K562 (cell line): Measurements from ENCODE around the gene ZNRF1. TPM values are rescaled to one million over a fixed set of nuclear protein-coding genes. Genes with fewer than 3 reads are reported as not detected.

ENCODE experiments used
- CREB5 ChIP-seq: fragments of 250-450 bp; sonication (Bioruptor Pico); IDR thresholded peaks from 2 replicates; pipeline ENCODE4 v1.5.0; 2020; ENCODE audit warnings: mild to moderate bottlenecking
- CREM ChIP-seq: IDR thresholded peaks from 2 replicates; pipeline ENCODE4 v1.6.1; 2014; ENCODE audit warnings: antibody characterized with exemption, low read depth
- ERF ChIP-seq: fragments of 450-650 bp; formaldehyde crosslinking; IDR thresholded peaks from 2 replicates; pipeline ENCODE4 v1.4.0; 2020; ENCODE audit warnings: mild to moderate bottlenecking, mixed read lengths
- NFXL1 ChIP-seq: fragments of 450-650 bp; formaldehyde crosslinking; IDR thresholded peaks from 2 replicates; pipeline ENCODE4 v1.4.0; 2021; ENCODE audit warnings: mild to moderate bottlenecking
- NUFIP1 ChIP-seq: fragments of 450-650 bp; IDR thresholded peaks from 2 replicates; pipeline ENCODE4 v1.6.1; 2018; ENCODE audit not compliant: partially characterized antibody
- POU5F1 ChIP-seq: fragments of 150-350 bp; IDR thresholded peaks from 2 replicates; pipeline ENCODE4 v1.6.1; 2014; ENCODE audit warnings: borderline replicate concordance, low read length, low read depth, mild to moderate bottlenecking; ENCODE audit not compliant: partially characterized antibody
- TAL1 ChIP-seq: fragments of 450-650 bp; IDR thresholded peaks from 2 replicates; pipeline ENCODE4 v1.6.1; 2016; ENCODE audit warnings: mild to moderate bottlenecking
- TEAD2 ChIP-seq: fragments of 450-650 bp; IDR thresholded peaks from 2 replicates; pipeline ENCODE4 v1.6.1; 2016; ENCODE audit warnings: missing genetic modification characterization, control low read depth, missing compliant biosample characterization
- TSHZ1 ChIP-seq: fragments of 250-450 bp; sonication (Bioruptor Pico); IDR thresholded peaks from 2 replicates; pipeline ENCODE4 v1.4.0; 2020; ENCODE audit warnings: mild to moderate bottlenecking, moderate library complexity
- ZHX1 ChIP-seq: fragments of 150-350 bp; conservative IDR thresholded peaks from 2 replicates; pipeline ENCODE4 v1.6.1; 2014; ENCODE audit warnings: low read length
- ZNF197 ChIP-seq: fragments of 200-800 bp; sonication (Bioruptor generic); IDR thresholded peaks from 2 replicates; pipeline ENCODE4 v1.6.1; 2016; ENCODE audit warnings: low read depth, missing genetic modification characterization, missing compliant biosample characterization
- polyA plus RNA-seq, 8 experiments: library from polyadenylated mRNA; depleted of rRNA in 4 of 8; stranded (reverse) in 5 of 8; unstranded in 3 of 8; fragments of >200 nt; fragmentation: Nextera tagmentation in 2 of 8; fragmentation: Illumina TruSeq in 1 of 8; extraction: Ambion mirVana in 2 of 8; extraction: Trizol in 1 of 8; gene quantifications; 2 replicates each; pipeline versions ENCODE4 v1.2.1 to v1.2.3, GENCODE V29; 2011 to 2014; ENCODE audit warnings: inconsistent platforms in 1 of 8, missing spikeins in 1 of 8
- total RNA-seq, 7 experiments: library from RNA; depleted of rRNA in 6 of 7; stranded (reverse); fragments of >200 nt in 6 of 7; fragmentation: Illumina TruSeq in 2 of 7; extraction: Trizol in 2 of 7; gene quantifications; 2 replicates each; pipeline versions ENCODE4 v1.2.1 to v1.2.3, GENCODE V29; 2011 to 2021; ENCODE audit warnings: low replicate concordance in 1 of 7
- TF ChIP-seq, protein P1 (sequence below): sonication (generic); formaldehyde crosslinking; IDR thresholded peaks from 2 replicates; pipeline ENCODE4 v1.8.1; 2023; ENCODE audit warnings: mild to moderate bottlenecking, missing genetic modification reagents
- TF ChIP-seq, protein P2 (sequence below): fragments of 250-450 bp; sonication (Bioruptor Pico); IDR thresholded peaks from 2 replicates; pipeline ENCODE4 v1.8.0; 2021; ENCODE audit warnings: borderline replicate concordance, mild to moderate bottlenecking, moderate library complexity; ENCODE audit not compliant: poor library complexity, severe bottlenecking
- TF ChIP-seq, protein P3 (sequence below): sonication (generic); formaldehyde crosslinking; IDR thresholded peaks from 2 replicates; pipeline ENCODE4 v1.8.0; 2022; ENCODE audit warnings: missing genetic modification reagents, mild to moderate bottlenecking, moderate library complexity, borderline replicate concordance

ZNRF1 gene
- total and polyA plus RNA-seq, 9 of the 15 experiments (the other 6 are each of a cell fraction or from before 2014, with no cell fraction given): 9.5 to 37.7 (median 20.0) TPM

DNA sequence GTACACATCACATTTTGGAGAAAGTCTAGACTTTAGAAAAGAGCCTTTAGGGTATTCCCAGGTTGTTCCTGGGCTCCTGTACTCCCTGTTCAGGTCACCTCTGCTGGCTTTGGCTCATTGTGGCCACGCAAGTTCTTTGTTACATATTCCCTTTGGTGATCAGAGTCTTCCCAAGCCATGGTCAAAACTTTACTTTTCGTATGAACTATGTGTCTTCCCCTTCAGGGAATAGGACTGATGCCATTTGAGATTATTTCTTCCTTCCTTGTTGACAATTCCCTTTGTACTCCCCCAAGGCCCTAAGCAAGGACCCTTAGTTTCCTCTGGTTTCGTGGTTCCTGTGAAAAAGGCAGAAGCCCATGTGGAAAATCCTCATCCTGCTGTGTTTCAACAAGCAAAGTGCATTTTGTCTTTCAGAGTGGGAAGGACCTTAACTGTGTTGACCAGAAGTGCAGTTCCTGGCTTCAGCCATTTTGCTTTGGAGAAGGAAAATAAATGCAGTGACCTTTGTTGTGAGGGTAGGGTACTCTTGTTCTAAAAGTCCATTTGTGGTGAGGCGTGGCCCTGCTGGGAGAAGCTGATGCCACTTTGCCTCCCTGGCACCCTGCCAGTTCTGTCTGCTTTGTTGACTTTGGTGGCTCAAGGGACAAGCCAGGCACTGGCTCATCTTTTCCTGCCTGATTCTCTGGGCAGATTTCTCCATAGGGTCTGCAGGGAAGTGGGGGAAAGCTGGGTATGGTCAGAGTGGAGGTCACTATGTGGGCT, 55.1 kb downstream of the ZNRF1 start (continued):
- TF ChIP-seq ZHX1: no peak
- no peak for TF ChIP-seq ZNF197 (CRISPR knock-in tag)
- no peak for TF ChIP-seq CREM
- TF ChIP-seq ERF: no peak
- no peak for TF ChIP-seq TAL1
- TF ChIP-seq NUFIP1: no peak
- TF ChIP-seq CREB5: no peak
- TF ChIP-seq, protein P1, sequence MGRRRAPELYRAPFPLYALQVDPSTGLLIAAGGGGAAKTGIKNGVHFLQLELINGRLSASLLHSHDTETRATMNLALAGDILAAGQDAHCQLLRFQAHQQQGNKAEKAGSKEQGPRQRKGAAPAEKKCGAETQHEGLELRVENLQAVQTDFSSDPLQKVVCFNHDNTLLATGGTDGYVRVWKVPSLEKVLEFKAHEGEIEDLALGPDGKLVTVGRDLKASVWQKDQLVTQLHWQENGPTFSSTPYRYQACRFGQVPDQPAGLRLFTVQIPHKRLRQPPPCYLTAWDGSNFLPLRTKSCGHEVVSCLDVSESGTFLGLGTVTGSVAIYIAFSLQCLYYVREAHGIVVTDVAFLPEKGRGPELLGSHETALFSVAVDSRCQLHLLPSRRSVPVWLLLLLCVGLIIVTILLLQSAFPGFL (CRISPR knock-in tag): no peak
- no peak for TF ChIP-seq TSHZ1
- no peak for TF ChIP-seq POU5F1
- TF ChIP-seq TEAD2 (tag): no peak
- no peak for TF ChIP-seq NFXL1 (CRISPR knock-in tag)
- TF ChIP-seq, protein P2, sequence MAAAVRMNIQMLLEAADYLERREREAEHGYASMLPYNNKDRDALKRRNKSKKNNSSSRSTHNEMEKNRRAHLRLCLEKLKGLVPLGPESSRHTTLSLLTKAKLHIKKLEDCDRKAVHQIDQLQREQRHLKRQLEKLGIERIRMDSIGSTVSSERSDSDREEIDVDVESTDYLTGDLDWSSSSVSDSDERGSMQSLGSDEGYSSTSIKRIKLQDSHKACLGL (CRISPR knock-in tag): no peak
- TF ChIP-seq, protein P3, sequence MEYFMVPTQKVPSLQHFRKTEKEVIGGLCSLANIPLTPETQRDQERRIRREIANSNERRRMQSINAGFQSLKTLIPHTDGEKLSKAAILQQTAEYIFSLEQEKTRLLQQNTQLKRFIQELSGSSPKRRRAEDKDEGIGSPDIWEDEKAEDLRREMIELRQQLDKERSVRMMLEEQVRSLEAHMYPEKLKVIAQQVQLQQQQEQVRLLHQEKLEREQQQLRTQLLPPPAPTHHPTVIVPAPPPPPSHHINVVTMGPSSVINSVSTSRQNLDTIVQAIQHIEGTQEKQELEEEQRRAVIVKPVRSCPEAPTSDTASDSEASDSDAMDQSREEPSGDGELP (CRISPR knock-in tag): no peak
